Activated CD4-positive, CD25-positive, alpha-beta regulatory T cell treated with anti-CD3 and anti-CD28 coated beads, Interleukin-2, amount 50 U/mL, for 16 hours (primary cell): ENCODE results near the gene FXYD3.
"Not testable (repeated sequence)": the region's sequence is repeated elsewhere in the genome, so short reads cannot be mapped to it uniquely, and the experiment has no call there.

Experiments
- DNase-seq: peaks from one replicate; pipeline ENCODE4 v3.0.0-alpha.2; 2020; ENCODE audit warnings: low read depth, low spot score

Gene FXYD3

GRCh38 chr19:35124098-35125060, 8.8 kb downstream of the FXYD3 start:
- DNase-seq = peak; percentile 76

DNA sequence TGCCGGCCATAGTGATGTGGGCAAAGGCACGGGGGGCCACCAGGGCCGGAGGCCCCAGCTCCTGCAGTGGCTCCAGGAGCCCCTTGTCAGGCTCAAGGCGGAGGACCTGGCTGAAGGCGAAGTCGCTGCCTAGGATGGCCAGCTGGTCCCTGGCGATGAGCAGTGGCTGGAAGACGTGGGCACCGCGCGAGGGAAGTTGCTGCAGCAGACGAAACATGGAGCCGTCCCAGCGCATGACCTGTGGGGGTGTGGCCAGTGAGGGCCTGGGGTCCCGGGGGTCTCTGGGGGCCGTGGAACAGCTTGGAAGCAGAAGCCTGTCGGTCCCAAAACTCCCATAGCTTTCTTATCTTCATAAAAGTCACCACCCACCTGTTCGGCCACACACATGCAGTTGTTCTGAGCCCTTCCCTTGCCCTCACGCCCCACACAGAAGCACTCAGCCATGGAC, 9.7 kb downstream of the FXYD3 start:
- DNase-seq = no peak

GRCh38 chr19:35125749-35126623, 10.4 kb downstream of the FXYD3 start:
- DNase-seq = no peak

DNA sequence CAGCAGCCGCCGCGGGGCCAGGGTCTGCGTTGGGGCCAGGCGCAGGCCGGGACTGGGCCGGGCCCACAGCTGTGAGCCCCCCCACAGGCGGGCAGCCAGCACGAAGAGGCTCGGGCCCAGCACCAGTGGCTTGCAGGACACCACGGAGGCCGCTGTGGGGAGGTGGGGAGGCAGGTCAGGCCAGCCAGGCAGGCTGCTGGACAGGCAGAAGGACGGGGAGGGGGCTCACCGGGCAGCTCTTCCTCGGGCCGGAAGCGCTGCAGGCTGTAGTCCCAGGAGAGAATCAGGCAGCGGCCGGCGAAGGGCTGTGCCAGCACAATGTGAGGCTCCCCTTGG, 11.0 kb downstream of the FXYD3 start:
- no peak for DNase-seq

DNA sequence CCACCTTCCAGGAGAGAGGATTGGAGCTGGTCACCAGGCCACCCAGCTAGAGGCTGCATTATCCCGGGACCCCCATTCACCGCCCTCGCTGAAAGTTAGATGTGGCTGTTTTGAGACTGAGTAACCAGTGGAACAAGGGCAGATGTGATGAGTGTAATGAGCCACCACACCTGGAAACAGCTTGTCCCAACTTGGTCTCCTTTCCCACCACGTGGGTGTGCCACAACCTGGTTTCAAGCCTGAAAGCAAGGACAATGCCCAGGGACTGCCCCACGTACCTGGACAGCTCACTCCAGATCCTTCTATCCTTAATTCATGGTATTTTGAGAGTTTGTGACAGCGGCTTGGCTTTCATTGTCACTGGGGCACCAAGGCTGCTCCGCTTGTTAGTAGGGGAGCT, 12.2 kb downstream of the FXYD3 start:
- DNase-seq = no peak

- DNase-seq = no peak
Measured at GRCh38 chr19:35128398-35129057, 12.9 kb downstream of the FXYD3 start.

- DNase-seq = not testable (repeated sequence)
Measured at GRCh38 chr19:35129724-35130274, 14.2 kb downstream of the FXYD3 start.

DNA sequence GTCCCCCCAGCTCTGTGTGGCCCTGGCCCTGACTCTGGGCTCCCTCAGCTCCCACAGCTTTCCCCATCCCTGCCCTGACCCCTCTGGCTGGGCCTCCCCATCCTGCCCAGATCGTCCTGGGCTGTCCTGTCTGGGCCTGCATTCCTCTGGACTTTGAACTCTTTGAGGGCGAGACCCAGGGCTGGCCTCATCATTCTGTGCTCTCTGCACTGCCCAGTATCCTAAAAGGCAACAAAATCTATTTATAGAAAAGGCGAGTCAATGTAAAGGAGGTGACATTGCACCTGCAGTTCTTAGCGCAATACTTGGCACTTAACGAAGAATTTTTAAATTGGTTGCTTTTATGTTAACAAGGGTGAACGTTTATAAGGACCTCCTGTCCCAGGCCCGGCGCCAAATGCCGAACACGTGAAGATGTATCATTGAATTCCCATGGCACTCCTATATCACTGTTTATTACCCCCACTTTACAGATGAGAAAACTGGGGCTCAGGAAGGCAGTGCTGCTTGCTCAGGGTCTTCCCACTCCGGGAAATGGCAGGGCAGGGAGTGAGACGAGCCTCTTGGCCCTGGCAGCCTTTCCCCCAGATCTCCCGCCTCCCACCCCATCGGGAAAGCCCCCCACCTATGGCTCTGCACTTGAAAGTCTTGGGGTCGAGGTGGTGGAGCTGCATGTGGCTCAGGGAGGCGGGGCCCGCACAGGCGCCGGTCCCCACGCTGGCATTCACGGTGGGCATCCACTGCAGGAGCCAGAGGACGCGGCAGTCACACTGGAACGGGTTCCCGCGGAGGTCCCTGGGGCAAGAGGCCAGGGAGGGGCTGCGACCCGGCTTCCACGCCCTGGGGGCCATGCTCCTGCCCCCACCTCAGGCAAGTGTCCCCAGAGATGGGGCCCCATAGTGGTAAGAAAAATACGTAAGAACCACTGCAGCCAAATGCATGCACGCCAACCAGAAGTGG, 15.4 kb downstream of the FXYD3 start:
- no peak for DNase-seq

DNA sequence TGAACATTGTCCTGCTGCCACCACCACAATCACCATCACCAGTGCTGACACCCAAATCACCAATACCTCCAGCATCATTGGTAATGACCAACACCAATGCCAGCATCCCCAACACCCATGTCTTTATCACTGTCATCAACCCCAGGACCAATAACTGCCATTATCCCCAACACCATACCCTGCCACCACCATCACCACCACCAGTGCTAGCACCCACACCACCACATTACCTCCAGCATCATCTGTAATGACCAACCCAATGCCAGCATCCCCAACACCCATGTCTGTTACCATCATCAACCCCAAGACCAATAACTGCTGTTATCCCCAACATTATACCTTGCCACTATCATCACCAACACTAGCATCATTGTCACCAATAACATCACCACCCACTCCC, 16.6 kb downstream of the FXYD3 start:
- DNase-seq = no peak

DNA sequence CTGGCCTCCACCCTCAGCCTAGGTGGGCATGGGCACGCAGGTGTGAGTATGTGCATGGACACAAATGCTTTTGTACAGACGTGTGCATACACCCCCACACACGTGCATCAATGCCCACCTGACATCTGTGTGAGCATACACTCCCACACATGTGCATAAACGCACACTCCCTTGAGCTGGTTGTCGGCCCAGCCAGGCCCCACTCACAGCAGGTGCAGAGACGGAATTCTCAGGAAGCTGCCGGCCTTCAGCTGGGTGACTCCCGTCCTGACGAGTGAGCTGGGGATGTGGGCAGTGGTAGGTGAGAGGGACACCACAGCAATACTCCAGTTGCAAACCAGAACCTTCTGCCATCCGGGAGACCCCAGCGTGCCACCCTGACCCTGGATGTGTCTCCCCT, 18.2 kb downstream of the FXYD3 start:
- no peak for DNase-seq

DNA sequence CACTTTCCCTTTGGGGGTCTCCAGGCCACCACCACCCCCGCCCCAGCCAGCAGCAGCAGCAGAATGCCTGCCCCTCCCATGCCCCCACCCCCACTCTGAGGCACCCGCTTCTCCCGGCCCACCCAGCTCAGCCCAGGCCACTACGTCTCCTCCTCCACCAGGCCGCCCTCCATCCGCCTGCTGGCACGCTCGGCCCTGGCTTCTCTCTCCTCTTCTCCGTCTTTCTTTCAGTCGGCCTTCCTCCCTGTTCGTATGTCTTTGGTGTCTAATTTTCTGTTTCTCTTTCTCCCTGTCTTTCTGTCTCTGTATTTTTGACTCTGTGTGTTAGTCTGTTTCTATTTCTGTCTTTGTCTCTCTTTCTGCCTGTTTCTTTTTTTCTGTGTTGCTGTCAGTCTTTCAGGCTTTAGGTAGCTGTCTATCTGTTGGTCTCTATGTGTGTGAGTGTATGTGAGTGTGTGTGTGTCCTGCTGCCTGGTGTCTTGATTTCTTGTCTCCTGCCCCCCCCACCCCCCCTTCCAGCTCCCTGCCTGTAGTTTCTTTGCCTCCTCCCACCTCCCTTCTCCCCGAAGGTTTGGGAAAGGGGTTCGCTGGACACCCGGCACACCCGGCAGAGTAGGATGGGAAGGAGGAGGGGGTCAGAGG, 19.1 kb downstream of the FXYD3 start, which contains the start of gene LGI4:
Gene LGI4 (minus strand): TSS at position 459 of the 642 bp plus-strand sequence. CDS start 379 bp downstream, at position 80.
- no peak for DNase-seq

DNA sequence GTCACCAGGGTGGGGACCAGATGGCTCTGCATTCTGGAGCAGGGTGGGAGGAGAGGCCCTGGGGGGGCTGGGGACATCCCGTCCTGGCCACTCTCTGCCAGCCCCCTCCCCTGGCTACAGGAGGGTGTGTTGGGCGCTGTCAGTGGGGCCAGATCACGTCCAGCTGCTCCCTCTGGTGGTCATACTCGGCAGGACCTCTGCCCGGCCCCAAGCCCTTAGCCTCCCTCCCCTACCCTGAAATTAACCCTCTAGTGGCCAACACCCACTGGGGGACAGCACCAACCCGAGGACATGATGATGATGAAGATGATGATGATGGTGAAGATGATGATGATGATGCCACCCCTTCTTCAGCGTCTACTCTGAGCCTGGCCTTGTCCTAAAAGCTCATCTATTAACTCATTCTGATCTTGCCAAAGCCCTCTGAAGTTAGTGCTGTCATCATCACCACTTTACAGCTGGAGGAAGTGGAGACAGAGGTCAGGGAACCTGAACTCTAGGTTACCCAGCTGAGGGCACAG, 19.8 kb downstream of the FXYD3 start:
- DNase-seq = no peak

DNA sequence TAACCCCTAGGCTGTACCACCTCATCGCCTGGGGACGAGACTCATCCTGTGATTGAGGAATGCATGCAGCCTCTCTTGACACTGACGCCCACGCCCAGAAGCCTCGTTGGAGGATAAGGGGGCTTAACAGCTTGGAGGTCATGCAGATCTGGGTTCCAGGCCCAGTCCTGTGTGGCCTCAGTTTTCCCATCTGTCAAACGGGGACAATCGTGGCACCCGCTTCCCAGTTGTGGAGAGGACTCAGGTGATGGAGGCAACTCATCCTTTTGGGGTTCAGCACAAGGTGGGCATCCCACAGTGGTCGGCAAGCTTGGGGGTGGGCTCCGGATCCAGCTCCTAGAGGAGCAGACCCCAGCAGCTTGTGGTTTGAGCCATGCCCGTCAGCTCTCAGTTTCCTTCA, 20.6 kb downstream of the FXYD3 start:
- DNase-seq = no peak

DNA sequence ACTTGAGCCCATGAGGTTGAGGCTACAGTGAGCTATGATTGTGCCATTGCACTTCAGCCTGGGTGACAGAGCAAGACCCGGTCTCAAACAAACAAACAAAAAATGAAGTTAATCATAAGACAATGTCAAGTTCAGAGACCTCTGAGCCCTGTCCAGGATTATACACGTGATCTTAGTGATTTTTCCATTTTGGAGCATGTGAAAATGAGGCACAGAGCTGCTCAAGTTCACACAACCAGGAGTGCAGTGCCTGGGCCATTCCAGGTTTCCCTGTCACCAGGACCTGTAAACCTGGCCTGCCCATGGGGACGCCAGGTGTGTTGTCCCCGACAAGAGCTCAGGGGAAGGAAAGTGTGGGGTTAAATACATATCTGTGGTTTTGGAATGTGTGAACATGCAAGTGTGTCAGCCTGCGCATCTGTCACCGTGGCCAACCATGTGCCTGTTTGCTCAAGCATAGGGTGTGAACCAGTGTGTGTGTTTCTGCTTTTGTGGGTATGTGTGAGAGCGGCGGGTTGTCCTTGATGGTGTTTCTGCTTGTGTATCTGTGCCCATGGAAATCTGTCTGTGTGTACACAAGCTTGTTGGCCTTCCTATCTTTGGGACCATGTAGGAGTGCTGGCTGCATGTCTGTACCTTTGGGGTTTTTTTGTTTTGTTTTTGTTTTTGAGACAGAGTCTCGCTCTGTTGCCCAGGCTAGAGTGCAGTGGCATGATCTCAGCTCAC, 21.5 kb downstream of the FXYD3 start:
- DNase-seq = no peak

DNA sequence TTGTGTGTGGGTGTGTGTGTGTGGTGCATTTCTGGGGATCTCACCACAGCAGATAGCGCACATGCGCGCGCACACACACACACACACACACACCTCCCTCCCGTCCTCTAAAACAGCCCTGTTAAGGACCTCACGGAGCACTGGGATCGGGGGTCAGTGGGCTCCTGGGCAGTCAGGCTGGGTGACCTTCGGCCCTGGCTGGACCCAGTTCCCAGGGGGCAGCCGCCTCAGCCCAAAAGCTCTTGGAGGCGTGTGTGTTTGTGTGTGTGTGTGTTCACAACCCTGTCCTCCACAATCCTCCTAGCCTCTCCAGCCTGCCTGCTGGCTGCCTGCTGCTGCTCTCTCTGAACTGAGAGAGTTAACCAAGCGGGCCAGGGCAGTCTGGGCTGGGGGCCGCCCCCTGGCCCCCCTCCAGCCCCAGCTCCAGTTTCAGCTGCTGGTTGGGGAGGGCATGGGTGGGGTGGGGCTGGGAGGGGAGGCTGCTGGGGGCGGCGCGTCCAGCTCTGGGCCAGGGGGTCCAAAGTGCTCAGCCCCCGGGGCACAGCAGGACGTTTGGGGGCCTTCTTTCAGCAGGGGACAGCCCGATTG, 22.8 kb downstream of the FXYD3 start, which contains the start of gene FXYD1:
Gene FXYD1 (plus strand): TSS at position 520 of the 588 bp plus-strand sequence. CDS start 1,256 bp downstream, outside the sequence.
- DNase-seq = no peak

GRCh38 chr19:35140207-35140961, 24.8 kb downstream of the FXYD3 start:
- no peak for DNase-seq

DNA sequence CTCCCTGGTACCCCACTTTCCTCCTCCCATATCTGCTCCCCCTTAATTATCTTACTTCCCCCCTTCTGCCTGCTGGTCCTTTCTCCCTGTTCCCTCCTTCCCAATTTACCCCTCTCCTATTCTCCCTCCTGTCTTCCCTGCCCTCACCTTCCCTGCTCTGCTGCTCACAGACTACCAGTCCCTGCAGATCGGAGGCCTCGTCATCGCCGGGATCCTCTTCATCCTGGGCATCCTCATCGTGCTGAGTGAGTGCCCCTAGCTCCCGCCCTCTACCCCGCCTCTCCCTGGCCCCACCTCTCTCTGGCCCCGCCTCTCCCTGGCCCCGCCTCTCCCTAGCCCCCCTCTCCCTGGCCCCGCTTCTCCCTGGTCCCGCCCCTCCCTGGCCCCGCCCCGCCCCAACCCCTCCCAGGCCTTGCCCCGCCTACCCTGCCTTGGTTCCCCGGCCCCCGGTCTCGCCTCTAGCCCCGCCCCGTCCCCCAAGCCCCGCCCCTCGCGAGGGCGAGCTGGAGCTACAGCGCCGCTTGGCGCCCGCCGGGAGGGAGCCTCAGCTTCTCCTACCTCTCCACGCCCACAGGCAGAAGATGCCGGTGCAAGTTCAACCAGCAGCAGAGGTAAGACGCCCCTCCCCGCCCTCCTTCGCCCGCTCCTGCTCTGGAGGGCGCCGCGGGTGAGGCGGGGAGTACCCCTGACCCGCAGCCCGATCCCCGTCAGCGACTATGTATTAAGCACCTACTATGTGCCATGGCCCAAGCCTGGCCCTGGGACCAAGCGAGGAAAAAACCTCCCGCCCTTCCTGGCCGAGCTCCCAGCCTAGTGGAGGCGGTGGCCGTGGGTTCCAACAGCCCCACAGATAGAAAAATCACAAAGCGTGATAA, 25.6 kb downstream of the FXYD3 start:
- peak; percentile 93 for DNase-seq
